ENCODE data around the gene XRCC3.
"Not testable (repeated sequence)": the region's sequence is repeated elsewhere in the genome, so short reads cannot be mapped to it uniquely, and the experiment has no call there.

The XRCC3 gene

DNA sequence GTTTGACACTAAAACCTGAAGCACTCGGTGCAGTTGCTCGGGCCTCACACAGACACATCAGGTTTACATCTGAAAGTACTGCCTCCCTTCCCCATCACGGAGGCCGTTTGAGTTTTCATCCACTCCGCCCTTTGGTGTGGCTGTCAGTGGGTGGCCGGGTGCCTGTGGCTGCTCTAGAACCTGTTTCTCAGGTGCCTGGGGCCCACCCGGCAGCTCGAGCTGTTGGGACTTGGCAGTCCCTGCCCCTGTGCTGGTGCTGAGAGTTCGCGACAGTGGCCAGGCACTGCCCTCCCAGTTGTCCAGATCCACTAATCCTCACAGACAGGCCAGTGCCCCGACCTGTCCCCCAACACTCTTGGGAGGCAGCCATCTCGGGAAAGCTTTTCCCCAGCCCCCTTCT lies 22.4 kb downstream of the XRCC3 start:
- Histone ChIP-seq H2AFZ (ENCODE audit: insufficient read depth, low read length, poor library complexity) (no peak overlapping the region), H3K18ac (ENCODE audit: low read length) (no peak overlapping the region), H3K4me2 (ENCODE audit: low read length) (no peak overlapping the region), H3K4me1 (ENCODE audit: control insufficient read depth in 1 of 2, insufficient read depth in 2 of 2, low read length in 2 of 2) (peaks cover 0 to 2% of the 10 kb centered on the region in 2 experiments), H4K8ac (ENCODE audit: low read depth, low read length) (no peak overlapping the region), H2BK5ac (ENCODE audit: low read depth, low read length, poor library complexity) (no peak overlapping the region), H3K27me3 (ENCODE audit: insufficient read depth, low read length) (no peaks in the 10 kb centered on the region), H4K12ac (ENCODE audit: low read depth, low read length) (no peak overlapping the region), H2BK120ac (ENCODE audit: insufficient read depth, low read length, poor library complexity) (no peak overlapping the region), H3K4me3 (ENCODE audit: low read depth, low read length) (no peak overlapping the region), H3K36me3 (ENCODE audit: control insufficient read depth in 1 of 2, insufficient read depth in 2 of 2, low read length in 2 of 2) (peaks cover 58 to 65% of the 10 kb centered on the region in 2 experiments), H3K9ac (ENCODE audit: low read length) (no peak overlapping the region), H3K79me2 (ENCODE audit: control insufficient read depth, insufficient read depth, low read length, poor library complexity) (no peaks in the 10 kb centered on the region), H3K23ac (ENCODE audit: low read length) (no peak overlapping the region), H3K79me1 (ENCODE audit: low read length) (no peaks in the 10 kb centered on the region), H3K4ac (ENCODE audit: low read depth, low read length) (no peak overlapping the region), H3K9me3 (ENCODE audit: insufficient read depth, low read depth, low read length) (peaks cover 2% of the 10 kb centered on the region), H3K27ac (ENCODE audit: low read depth, low read length) (no peak overlapping the region), H2AK5ac (ENCODE audit: low read length) (no peak overlapping the region), H2BK12ac (ENCODE audit: low read length) (no peak overlapping the region), H3K14ac (ENCODE audit: low read length) (no peak overlapping the region), H4K91ac (ENCODE audit: low read depth, low read length) (no peak overlapping the region)
- WGBS (ENCODE audit: extremely low coverage, insufficient coverage, insufficient read length) = no CpG with 5 or more reads among the region's 12 CpGs
- DNase-seq = no peak

DNA sequence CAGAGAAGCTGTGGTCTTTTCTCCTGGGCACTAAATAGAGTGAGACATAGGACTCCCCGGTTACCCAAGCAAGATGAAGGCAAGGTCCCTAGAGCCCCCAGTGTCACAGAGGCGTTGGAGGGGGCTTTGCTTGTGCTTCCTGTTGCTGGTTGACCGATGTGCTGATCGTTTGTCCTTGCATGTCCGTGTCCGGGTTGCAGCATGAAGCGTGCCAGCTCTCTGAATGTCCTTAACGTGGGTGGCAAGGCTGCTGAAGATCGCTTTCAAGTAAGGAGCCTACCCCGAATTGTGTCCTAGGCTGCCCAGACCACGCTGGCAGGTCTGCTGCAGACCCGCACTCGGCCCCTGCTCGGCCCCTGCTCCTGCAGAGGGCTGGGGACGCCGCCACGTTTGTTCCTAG lies 23.1 kb downstream of the XRCC3 start:
- H3K4me3 ChIP-seq (ENCODE audit: low read depth, low read length) = peak overlapping the region; percentile 58
- H3K23ac ChIP-seq (ENCODE audit: low read length) = no peak overlapping the region
- H3K27ac ChIP-seq (ENCODE audit: low read depth, low read length) = no peak overlapping the region
- H3K36me3 ChIP-seq (ENCODE audit: control insufficient read depth in 1 of 2, insufficient read depth in 2 of 2, low read length in 2 of 2) = peaks cover 54 to 61% of the 10 kb centered on the region in 2 experiments
- no peak overlapping the region for H2BK12ac ChIP-seq (ENCODE audit: low read length)
- H3K9ac ChIP-seq (ENCODE audit: low read length) = no peak overlapping the region
- H3K4me2 ChIP-seq (ENCODE audit: low read length) = no peak overlapping the region
- no peak overlapping the region for H2AK5ac ChIP-seq (ENCODE audit: low read length)
- no peak overlapping the region for H3K18ac ChIP-seq (ENCODE audit: low read length)
- H3K4ac ChIP-seq (ENCODE audit: low read depth, low read length) = no peak overlapping the region
- H3K79me1 ChIP-seq (ENCODE audit: low read length) = no peaks in the 10 kb centered on the region
- H2AFZ ChIP-seq (ENCODE audit: insufficient read depth, low read length, poor library complexity) = no peak overlapping the region
- no CpG with 5 or more reads among the region's 17 CpGs for WGBS (ENCODE audit: extremely low coverage, insufficient coverage, insufficient read length)
- H4K8ac ChIP-seq (ENCODE audit: low read depth, low read length) = no peak overlapping the region
- no peak overlapping the region for H2BK120ac ChIP-seq (ENCODE audit: insufficient read depth, low read length, poor library complexity)
- DNase-seq = no peak
- peaks cover 0 to 2% of the 10 kb centered on the region in 2 experiments for H3K4me1 ChIP-seq (ENCODE audit: control insufficient read depth in 1 of 2, insufficient read depth in 2 of 2, low read length in 2 of 2)
- H4K12ac ChIP-seq (ENCODE audit: low read depth, low read length) = no peak overlapping the region
- peaks cover 2% of the 10 kb centered on the region for H3K9me3 ChIP-seq (ENCODE audit: insufficient read depth, low read depth, low read length)
- no peak overlapping the region for H2BK5ac ChIP-seq (ENCODE audit: low read depth, low read length, poor library complexity)
- H3K14ac ChIP-seq (ENCODE audit: low read length) = no peak overlapping the region
- H3K27me3 ChIP-seq (ENCODE audit: insufficient read depth, low read length) = no peaks in the 10 kb centered on the region
- no peaks in the 10 kb centered on the region for H3K79me2 ChIP-seq (ENCODE audit: control insufficient read depth, insufficient read depth, low read length, poor library complexity)
- no peak overlapping the region for H4K91ac ChIP-seq (ENCODE audit: low read depth, low read length)

- H3K79me1 ChIP-seq (ENCODE audit: low read length); H2BK5ac ChIP-seq (ENCODE audit: low read depth, low read length, poor library complexity); H3K4me3 ChIP-seq (ENCODE audit: low read depth, low read length); H2AFZ ChIP-seq (ENCODE audit: insufficient read depth, low read length, poor library complexity); H3K4me2 ChIP-seq (ENCODE audit: low read length); H3K27ac ChIP-seq (ENCODE audit: low read depth, low read length); H3K9ac ChIP-seq (ENCODE audit: low read length); H4K12ac ChIP-seq (ENCODE audit: low read depth, low read length); H2AK5ac ChIP-seq (ENCODE audit: low read length); H3K4me1 ChIP-seq (ENCODE audit: control insufficient read depth in 1 of 2, insufficient read depth in 2 of 2, low read length in 2 of 2); H3K18ac ChIP-seq (ENCODE audit: low read length); H2BK12ac ChIP-seq (ENCODE audit: low read length); H3K4ac ChIP-seq (ENCODE audit: low read depth, low read length); H3K79me2 ChIP-seq (ENCODE audit: control insufficient read depth, insufficient read depth, low read length, poor library complexity); H2BK120ac ChIP-seq (ENCODE audit: insufficient read depth, low read length, poor library complexity); H3K27me3 ChIP-seq (ENCODE audit: insufficient read depth, low read length); H3K23ac ChIP-seq (ENCODE audit: low read length); H4K8ac ChIP-seq (ENCODE audit: low read depth, low read length); H3K14ac ChIP-seq (ENCODE audit: low read length); H4K91ac ChIP-seq (ENCODE audit: low read depth, low read length); DNase-seq; H3K9me3 ChIP-seq (ENCODE audit: insufficient read depth, low read depth, low read length): not testable (repeated sequence)
- H3K36me3 ChIP-seq (ENCODE audit: control insufficient read depth in 1 of 2, insufficient read depth in 2 of 2, low read length in 2 of 2) = peaks cover 55 to 65% of the 10 kb centered on the region in 2 experiments
- WGBS (ENCODE audit: extremely low coverage, insufficient coverage, insufficient read length) = no CpG with 5 or more reads among the region's 5 CpGs
Observed at GRCh38 chr14:103691655-103692054, 23.6 kb downstream of the XRCC3 start.

DNA sequence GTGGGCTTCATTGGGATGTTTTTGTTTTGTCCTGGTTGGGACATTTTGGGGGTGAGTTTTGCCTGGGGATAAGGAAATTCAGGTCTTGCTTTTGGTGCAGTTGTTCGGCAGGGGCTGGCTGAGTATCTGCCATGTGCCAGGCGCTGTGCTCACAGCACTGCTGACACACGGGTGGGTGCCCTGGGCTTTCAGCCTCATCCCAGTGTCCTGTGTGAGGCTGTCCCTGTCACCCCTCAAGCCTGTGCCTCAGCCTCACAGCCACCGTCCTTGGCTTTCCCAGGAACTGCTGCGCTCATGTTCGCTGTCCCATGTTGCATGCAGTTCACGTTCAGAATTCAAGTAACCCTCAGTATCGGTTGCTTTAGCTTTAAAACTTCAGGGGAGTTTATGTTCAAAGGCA lies 24.9 kb downstream of the XRCC3 start:
- Histone ChIP-seq H3K9ac (ENCODE audit: low read length) (no peak overlapping the region), H3K79me2 (ENCODE audit: control insufficient read depth, insufficient read depth, low read length, poor library complexity) (no peaks in the 10 kb centered on the region), H2BK5ac (ENCODE audit: low read depth, low read length, poor library complexity) (no peak overlapping the region), H4K91ac (ENCODE audit: low read depth, low read length) (no peak overlapping the region), H3K14ac (ENCODE audit: low read length) (no peak overlapping the region), H3K79me1 (ENCODE audit: low read length) (no peaks in the 10 kb centered on the region), H4K8ac (ENCODE audit: low read depth, low read length) (no peak overlapping the region), H3K4me2 (ENCODE audit: low read length) (no peak overlapping the region), H3K4me3 (ENCODE audit: low read depth, low read length) (no peak overlapping the region), H3K23ac (ENCODE audit: low read length) (no peak overlapping the region), H3K4ac (ENCODE audit: low read depth, low read length) (no peak overlapping the region), H3K4me1 (ENCODE audit: control insufficient read depth in 1 of 2, insufficient read depth in 2 of 2, low read length in 2 of 2) (peaks cover 4% of the 10 kb centered on the region in 2 experiments), H2AK5ac (ENCODE audit: low read length) (no peak overlapping the region), H2BK120ac (ENCODE audit: insufficient read depth, low read length, poor library complexity) (no peak overlapping the region), H3K27me3 (ENCODE audit: insufficient read depth, low read length) (no peaks in the 10 kb centered on the region), H4K12ac (ENCODE audit: low read depth, low read length) (no peak overlapping the region), H3K18ac (ENCODE audit: low read length) (no peak overlapping the region), H2AFZ (ENCODE audit: insufficient read depth, low read length, poor library complexity) (no peak overlapping the region), H3K9me3 (ENCODE audit: insufficient read depth, low read depth, low read length) (no peaks in the 10 kb centered on the region), H3K27ac (ENCODE audit: low read depth, low read length) (no peak overlapping the region), H3K36me3 (ENCODE audit: control insufficient read depth in 1 of 2, insufficient read depth in 2 of 2, low read length in 2 of 2) (peaks cover 56 to 65% of the 10 kb centered on the region in 2 experiments), H2BK12ac (ENCODE audit: low read length) (no peak overlapping the region)
- no CpG with 5 or more reads among the region's 8 CpGs for WGBS (ENCODE audit: extremely low coverage, insufficient coverage, insufficient read length)
- no peak for DNase-seq
